Measurements from ENCODE around the gene TCF7. TPM values are rescaled to one million over a fixed set of nuclear protein-coding genes. Genes with fewer than 3 reads are reported as not detected.

Gene TCF7
- total and polyA plus RNA-seq, 2 of the 13 experiments (the other 11 are each of a cell fraction or from before 2014, with no cell fraction given): 6.3 to 6.8 TPM

DNA sequence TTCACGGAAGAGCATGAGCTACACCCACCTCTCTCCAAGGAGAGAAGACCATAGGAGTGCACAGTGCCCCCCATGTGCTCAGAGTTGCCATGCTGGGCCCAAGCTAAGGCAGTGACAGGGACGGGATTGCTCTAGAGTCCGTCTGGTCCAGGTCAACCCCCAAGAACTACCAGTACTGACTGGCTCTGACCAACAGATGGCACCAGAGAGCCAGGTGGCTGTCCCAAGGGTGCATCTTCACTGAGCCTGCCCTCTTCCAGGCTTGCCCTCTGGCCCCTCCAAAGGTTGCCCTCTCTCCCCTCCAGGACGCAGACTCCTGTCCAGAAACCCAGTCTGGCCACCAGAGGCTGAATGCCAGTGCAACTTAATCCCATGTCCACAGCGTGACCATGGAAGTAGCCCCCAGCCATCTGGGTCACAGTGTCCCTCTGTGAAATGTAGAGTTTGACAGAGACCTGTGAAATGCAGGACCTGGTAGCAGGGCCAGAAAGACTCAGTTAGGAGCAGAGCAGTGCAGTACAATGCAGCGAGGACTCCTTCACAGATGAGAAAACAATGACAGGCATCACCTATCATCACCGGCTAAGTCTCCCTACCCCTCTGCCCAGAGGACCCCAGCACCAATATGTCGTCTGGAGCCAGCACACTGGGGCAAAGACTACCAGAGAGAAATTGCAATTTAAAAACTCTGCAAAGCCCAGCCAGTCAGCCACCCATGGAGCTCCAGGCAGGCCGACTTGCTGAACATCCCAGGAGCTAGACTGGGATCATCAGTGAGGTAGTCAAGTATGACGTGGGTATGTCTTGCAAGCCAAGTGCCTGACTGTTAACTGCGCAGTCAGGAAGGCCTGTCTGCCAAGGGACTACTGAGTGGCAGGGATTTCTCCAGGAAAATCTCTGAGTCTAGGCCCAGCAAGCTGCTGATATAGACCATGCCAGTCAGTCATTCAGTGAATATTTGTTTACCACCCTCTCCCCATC lies 70.0 kb downstream of the TCF7 start (continued):
- TF ChIP-seq ZBTB2 (CRISPR knock-in tag; IDR thresholded peaks at IDR 0.05; ENCODE audit: low read depth) (no peak), ZNF75D (CRISPR knock-in tag; IDR thresholded peaks at IDR 0.05; ENCODE audit: borderline replicate concordance) (no peak), HNF4G (IDR thresholded peaks at IDR 0.05; ENCODE audit: borderline replicate concordance, low read depth, low read length) (no peak), HNF4G (CRISPR knock-in tag; IDR thresholded peaks at IDR 0.05; ENCODE audit: borderline replicate concordance, low read depth) (no peak; the same call in 1 of the 2 replicates), YEATS4 (CRISPR knock-in tag; IDR thresholded peaks at IDR 0.05; ENCODE audit: borderline replicate concordance) (no peak), MTA3 (CRISPR knock-in tag; IDR thresholded peaks at IDR 0.05) (no peak), TEAD2 (CRISPR knock-in tag; IDR thresholded peaks at IDR 0.05) (no peak), SP2 (CRISPR knock-in tag; IDR thresholded peaks at IDR 0.05) (no peak), TP53 (CRISPR knock-in tag; conservative IDR thresholded peaks at IDR 0.05) (no peak), DNMT3B (CRISPR knock-in tag; conservative IDR thresholded peaks at IDR 0.05) (no peak), ARID5B (CRISPR knock-in tag; IDR thresholded peaks at IDR 0.05) (no peak), HOXA7 (CRISPR knock-in tag; IDR thresholded peaks at IDR 0.05) (no peak), SRF (IDR thresholded peaks at IDR 0.05; ENCODE audit: low read depth, low read length) (no peak), FIP1L1 (IDR thresholded peaks at IDR 0.05; ENCODE audit: borderline replicate concordance, insufficient read depth, low read depth, low read length) (no peak), CHCHD3 (CRISPR knock-in tag; IDR thresholded peaks at IDR 0.05) (0 out of 2 replicates have a peak, but pooled peaks have one; percentile 47), HCFC1 (IDR thresholded peaks at IDR 0.05; ENCODE audit: low read depth, low read length) (no peak), ZKSCAN5 (CRISPR knock-in tag; IDR thresholded peaks at IDR 0.05) (no peak), ZNF589 (CRISPR knock-in tag; conservative IDR thresholded peaks at IDR 0.05) (no peak), ASH2L (IDR thresholded peaks at IDR 0.05; ENCODE audit: insufficient read length, low read depth, low read length) (no peak), CBX5 (CRISPR knock-in tag; IDR thresholded peaks at IDR 0.05; ENCODE audit: borderline replicate concordance) (no peak), TBP (CRISPR knock-in tag; IDR thresholded peaks at IDR 0.05) (no peak), NFIC (IDR thresholded peaks at IDR 0.05; ENCODE audit: low read length) (no peak), RAD51 (IDR thresholded peaks at IDR 0.05; ENCODE audit: borderline replicate concordance) (no peak), PRPF4 (IDR thresholded peaks at IDR 0.05; ENCODE audit: low read depth, low read length, poor library complexity, severe bottlenecking) (no peak)
- TF ChIP-seq, protein P1, sequence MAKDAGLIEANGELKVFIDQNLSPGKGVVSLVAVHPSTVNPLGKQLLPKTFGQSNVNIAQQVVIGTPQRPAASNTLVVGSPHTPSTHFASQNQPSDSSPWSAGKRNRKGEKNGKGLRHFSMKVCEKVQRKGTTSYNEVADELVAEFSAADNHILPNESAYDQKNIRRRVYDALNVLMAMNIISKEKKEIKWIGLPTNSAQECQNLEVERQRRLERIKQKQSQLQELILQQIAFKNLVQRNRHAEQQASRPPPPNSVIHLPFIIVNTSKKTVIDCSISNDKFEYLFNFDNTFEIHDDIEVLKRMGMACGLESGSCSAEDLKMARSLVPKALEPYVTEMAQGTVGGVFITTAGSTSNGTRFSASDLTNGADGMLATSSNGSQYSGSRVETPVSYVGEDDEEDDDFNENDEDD (CRISPR knock-in tag; IDR thresholded peaks at IDR 0.05; ENCODE audit: borderline replicate concordance): no peak

Data from HepG2 (cell line).